Fibroblast of lung (primary cell): ENCODE results near the gene C5AR1.

ENCODE experiments used
- CTCF ChIP-seq, 2 donors: IDR thresholded peaks in 1 of 2; conservative IDR thresholded peaks in 1 of 2; 1 replicate in 1 of 2; 2 replicates in 1 of 2; pipeline ENCODE4 v1.5.1; 2011 to 2012; ENCODE audit warnings: low read length in 2 of 2, control low read depth in 1 of 2, inconsistent platforms in 1 of 2, low read depth in 1 of 2, mild to moderate bottlenecking in 1 of 2
- EZH2 ChIP-seq: IDR thresholded peaks from 2 replicates; pipeline ENCODE4 v1.5.1; 2012; ENCODE audit warnings: low read length, control low read depth, mild to moderate bottlenecking; ENCODE audit errors: missing control alignments

- no peak for TF ChIP-seq CTCF (conservative IDR thresholded peaks at IDR 0.05 in 1 of 2, IDR thresholded peaks at IDR 0.05 in 1 of 2; ENCODE audit: low read depth in 1 of 2, low read length in 2 of 2)
- no peak for TF ChIP-seq EZH2
These were observed 20.8 kb downstream of the C5AR1 start for GRCh38 chr19:47330466-47330869.
